ENCODE data around the gene DPYSL3. TPM values are rescaled to one million over a fixed set of nuclear protein-coding genes. Genes with fewer than 3 reads are reported as not detected.

DPYSL3 gene
- polyA plus RNA-seq, 4 donors, result 2.2 to 32.0 (median 13.7) TPM

DNA sequence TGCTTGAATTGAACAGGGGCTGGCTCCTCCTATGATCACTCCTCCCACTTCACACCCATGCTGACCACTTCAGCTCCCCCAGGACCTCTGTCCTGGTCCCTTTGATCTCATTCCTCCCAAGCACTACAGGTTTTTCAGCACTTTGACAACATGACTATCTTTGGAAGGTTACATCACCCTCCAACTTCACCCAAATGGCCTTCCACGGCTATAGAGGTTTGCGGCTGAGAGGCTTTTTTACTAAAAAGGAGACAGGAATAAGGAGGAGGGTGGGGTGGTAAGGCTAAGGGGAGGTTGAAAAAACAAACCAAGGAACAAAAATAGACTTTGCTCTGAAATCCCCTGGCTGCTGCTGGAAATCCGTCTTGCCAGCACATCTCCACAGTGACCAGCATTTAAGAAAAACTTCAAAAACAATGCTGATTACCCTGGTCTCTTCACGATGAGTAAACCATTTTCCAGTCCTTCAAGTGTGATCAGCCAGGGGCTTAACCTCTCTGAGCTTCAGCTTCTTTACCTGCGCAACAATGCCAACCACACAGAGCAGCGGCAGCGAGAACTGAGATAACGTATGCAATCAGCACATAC lies 102.7 kb downstream of the DPYSL3 start:
- H3K36me3 ChIP-seq (ENCODE audit: control insufficient read depth in 3 of 3, insufficient read depth in 2 of 3, low read depth in 1 of 3, low read length in 3 of 3), result peaks cover 0 to 9% (median 0%) of the 10 kb centered on the region in 3 donors
- no peaks in the 10 kb centered on the region for H3K27me3 ChIP-seq (ENCODE audit: control insufficient read depth in 3 of 3, insufficient read depth in 3 of 3, low read length in 3 of 3)
- peak overlapping the region in 1 of 3 donors; percentile 36 for H3K27ac ChIP-seq (ENCODE audit: low read depth in 1 of 3, low read length in 2 of 3)
- 63 to 81% (median 77%) methylated on average over 8 of the region's 8 CpGs for WGBS, 3 donors
- FAIRE-seq (no peak), DNase-seq (no peak)
- peaks cover 0 to 7% (median 0%) of the 10 kb centered on the region in 3 donors for H3K4me1 ChIP-seq (ENCODE audit: control insufficient read depth in 3 of 3, insufficient read depth in 2 of 3, low read depth in 1 of 3, low read length in 2 of 3)
- no peak overlapping the region for H3K4me3 ChIP-seq (ENCODE audit: low read depth in 1 of 3, low read length in 3 of 3)
- no peaks in the 10 kb centered on the region for H3K9me3 ChIP-seq (ENCODE audit: control insufficient read depth in 2 of 2, insufficient read depth in 1 of 2, low read depth in 1 of 2, low read length in 1 of 2)

GRCh38 chr5:147406636-147407035 lies 103.2 kb downstream of the DPYSL3 start:
- Histone ChIP-seq H3K27ac (ENCODE audit: low read depth in 1 of 3, low read length in 2 of 3) (peak overlapping the region in 1 of 3 donors; percentile 12), H3K4me1 (ENCODE audit: control insufficient read depth in 3 of 3, insufficient read depth in 2 of 3, low read depth in 1 of 3, low read length in 2 of 3) (peaks cover 0 to 7% (median 0%) of the 10 kb centered on the region in 3 donors), H3K27me3 (ENCODE audit: control insufficient read depth in 3 of 3, insufficient read depth in 3 of 3, low read length in 3 of 3) (no peaks in the 10 kb centered on the region), H3K4me3 (ENCODE audit: low read depth in 1 of 3, low read length in 3 of 3) (no peak overlapping the region), H3K36me3 (ENCODE audit: control insufficient read depth in 3 of 3, insufficient read depth in 2 of 3, low read depth in 1 of 3, low read length in 3 of 3) (peaks cover 0 to 9% (median 0%) of the 10 kb centered on the region in 3 donors), H3K9me3 (ENCODE audit: control insufficient read depth in 2 of 2, insufficient read depth in 1 of 2, low read depth in 1 of 2, low read length in 1 of 2) (no peaks in the 10 kb centered on the region)
- no peak for DNase-seq
- 78 to 100% (median 82%) methylated on average over 1 of the region's 1 CpG for WGBS, 3 donors
- FAIRE-seq, result no peak

DNA sequence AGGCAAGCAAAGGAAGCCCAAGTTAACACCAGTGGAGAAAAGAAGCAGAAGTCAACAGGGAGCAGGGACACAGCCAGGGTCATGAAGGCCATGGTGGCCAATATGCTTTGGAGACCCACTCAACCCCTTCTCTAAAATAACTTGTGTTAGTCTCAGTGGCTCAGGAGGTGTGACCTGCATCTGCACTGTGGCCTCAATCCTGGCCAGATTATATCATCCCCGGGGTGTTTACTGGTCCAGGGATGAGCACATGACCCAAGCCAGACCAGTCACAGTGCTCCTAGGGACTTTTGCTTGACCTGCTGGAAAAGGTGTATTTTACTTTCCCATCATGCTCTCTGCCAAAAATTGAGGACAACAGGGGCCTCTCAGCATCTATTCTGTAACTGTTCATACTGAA lies 105.2 kb downstream of the DPYSL3 start:
- H3K27ac ChIP-seq (ENCODE audit: low read depth in 1 of 3, low read length in 2 of 3), result peak overlapping the region in 1 of 3 donors; percentile 72
- DNase-seq (no peak), FAIRE-seq (no peak)
- H3K27me3 ChIP-seq (ENCODE audit: control insufficient read depth in 3 of 3, insufficient read depth in 3 of 3, low read length in 3 of 3), result no peaks in the 10 kb centered on the region
- peaks cover 0 to 6% (median 0%) of the 10 kb centered on the region in 3 donors for H3K4me1 ChIP-seq (ENCODE audit: control insufficient read depth in 3 of 3, insufficient read depth in 2 of 3, low read depth in 1 of 3, low read length in 2 of 3)
- H3K4me3 ChIP-seq (ENCODE audit: low read depth in 1 of 3, low read length in 3 of 3), result no peak overlapping the region
- peaks cover 0 to 4% (median 0%) of the 10 kb centered on the region in 3 donors for H3K36me3 ChIP-seq (ENCODE audit: control insufficient read depth in 3 of 3, insufficient read depth in 2 of 3, low read depth in 1 of 3, low read length in 3 of 3)
- WGBS, 3 donors, result 89 to 97% (median 95%) methylated on average over 1 of the region's 1 CpG
- H3K9me3 ChIP-seq (ENCODE audit: control insufficient read depth in 2 of 2, insufficient read depth in 1 of 2, low read depth in 1 of 2, low read length in 1 of 2), result no peaks in the 10 kb centered on the region

- 58 to 86% (median 76%) methylated on average over 15 of the region's 15 CpGs for WGBS, 3 donors
- Histone ChIP-seq H3K27ac (ENCODE audit: low read depth in 1 of 3, low read length in 2 of 3) (peak overlapping the region in 1 of 3 donors; percentile 72), H3K27me3 (ENCODE audit: control insufficient read depth in 3 of 3, insufficient read depth in 3 of 3, low read length in 3 of 3) (no peaks in the 10 kb centered on the region), H3K9me3 (ENCODE audit: control insufficient read depth in 2 of 2, insufficient read depth in 1 of 2, low read depth in 1 of 2, low read length in 1 of 2) (no peaks in the 10 kb centered on the region), H3K4me1 (ENCODE audit: control insufficient read depth in 3 of 3, insufficient read depth in 2 of 3, low read depth in 1 of 3, low read length in 2 of 3) (peaks cover 0 to 6% (median 0%) of the 10 kb centered on the region in 3 donors), H3K36me3 (ENCODE audit: control insufficient read depth in 3 of 3, insufficient read depth in 2 of 3, low read depth in 1 of 3, low read length in 3 of 3) (peaks cover 0 to 6% (median 0%) of the 10 kb centered on the region in 3 donors), H3K4me3 (ENCODE audit: low read depth in 1 of 3, low read length in 3 of 3) (no peak overlapping the region)
- no peak for DNase-seq
- no peak for FAIRE-seq
Observed at GRCh38 chr5:147403651-147404640, 105.9 kb downstream of the DPYSL3 start.

GRCh38 chr5:147400881-147401280 lies 109.0 kb downstream of the DPYSL3 start:
- H3K4me1 ChIP-seq (ENCODE audit: control insufficient read depth in 3 of 3, insufficient read depth in 2 of 3, low read depth in 1 of 3, low read length in 2 of 3), result peaks cover 0 to 6% (median 0%) of the 10 kb centered on the region in 3 donors
- H3K36me3 ChIP-seq (ENCODE audit: control insufficient read depth in 3 of 3, insufficient read depth in 2 of 3, low read depth in 1 of 3, low read length in 3 of 3), result peaks cover 0 to 12% (median 0%) of the 10 kb centered on the region in 3 donors
- H3K4me3 ChIP-seq (ENCODE audit: low read depth in 1 of 3, low read length in 3 of 3), result no peak overlapping the region
- H3K9me3 ChIP-seq (ENCODE audit: control insufficient read depth in 2 of 2, insufficient read depth in 1 of 2, low read depth in 1 of 2, low read length in 1 of 2), result no peaks in the 10 kb centered on the region
- no peak overlapping the region for H3K27ac ChIP-seq (ENCODE audit: low read depth in 1 of 3, low read length in 2 of 3)
- no peaks in the 10 kb centered on the region for H3K27me3 ChIP-seq (ENCODE audit: control insufficient read depth in 3 of 3, insufficient read depth in 3 of 3, low read length in 3 of 3)
- FAIRE-seq, result no peak
- DNase-seq, result no peak

DNA sequence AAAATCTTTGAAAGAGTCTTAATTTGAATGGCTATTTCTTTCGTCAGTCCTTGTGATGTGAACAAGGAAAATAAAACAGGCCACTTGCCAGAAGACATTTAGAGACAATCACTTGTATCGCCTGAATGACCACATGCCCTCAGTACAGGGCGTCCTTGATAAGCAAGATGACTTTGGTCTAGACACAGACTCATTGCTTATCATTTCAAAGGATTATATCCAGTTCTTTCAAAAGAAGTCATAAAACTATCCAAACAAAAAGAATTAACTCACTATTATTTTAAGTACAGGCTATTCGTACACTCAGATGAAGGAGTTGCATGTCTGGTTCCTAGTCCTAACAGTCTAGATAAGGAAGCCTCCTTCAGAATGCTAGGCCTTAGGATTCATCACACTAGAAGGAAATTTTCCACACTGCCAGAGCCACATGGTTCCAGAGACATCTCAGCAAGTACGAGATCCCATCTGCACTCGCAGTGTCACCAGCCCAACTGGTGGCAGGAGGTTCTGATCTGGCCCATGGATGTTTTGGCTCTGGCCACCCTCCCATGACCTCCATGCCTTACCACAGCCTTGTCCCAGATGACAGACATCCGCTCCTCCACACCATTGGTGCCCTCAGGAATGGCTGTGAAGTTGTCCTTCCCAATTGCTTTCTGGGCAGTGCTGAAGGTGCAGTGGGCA lies 109.6 kb downstream of the DPYSL3 start:
- H3K27ac ChIP-seq (ENCODE audit: low read depth in 1 of 3, low read length in 2 of 3), result no peak overlapping the region
- 46 to 74% (median 55%) methylated on average over 7 of the region's 7 CpGs for WGBS, 3 donors
- H3K4me3 ChIP-seq (ENCODE audit: low read depth in 1 of 3, low read length in 3 of 3), result no peak overlapping the region
- DNase-seq, result peak; percentile 40 to 51
- H3K36me3 ChIP-seq (ENCODE audit: control insufficient read depth in 3 of 3, insufficient read depth in 2 of 3, low read depth in 1 of 3, low read length in 3 of 3), result peaks cover 0 to 15% (median 0%) of the 10 kb centered on the region in 3 donors
- peaks cover 0 to 6% (median 0%) of the 10 kb centered on the region in 3 donors for H3K4me1 ChIP-seq (ENCODE audit: control insufficient read depth in 3 of 3, insufficient read depth in 2 of 3, low read depth in 1 of 3, low read length in 2 of 3)
- H3K9me3 ChIP-seq (ENCODE audit: control insufficient read depth in 2 of 2, insufficient read depth in 1 of 2, low read depth in 1 of 2, low read length in 1 of 2), result no peaks in the 10 kb centered on the region
- FAIRE-seq, result no peak
- no peaks in the 10 kb centered on the region for H3K27me3 ChIP-seq (ENCODE audit: control insufficient read depth in 3 of 3, insufficient read depth in 3 of 3, low read length in 3 of 3)

DNA sequence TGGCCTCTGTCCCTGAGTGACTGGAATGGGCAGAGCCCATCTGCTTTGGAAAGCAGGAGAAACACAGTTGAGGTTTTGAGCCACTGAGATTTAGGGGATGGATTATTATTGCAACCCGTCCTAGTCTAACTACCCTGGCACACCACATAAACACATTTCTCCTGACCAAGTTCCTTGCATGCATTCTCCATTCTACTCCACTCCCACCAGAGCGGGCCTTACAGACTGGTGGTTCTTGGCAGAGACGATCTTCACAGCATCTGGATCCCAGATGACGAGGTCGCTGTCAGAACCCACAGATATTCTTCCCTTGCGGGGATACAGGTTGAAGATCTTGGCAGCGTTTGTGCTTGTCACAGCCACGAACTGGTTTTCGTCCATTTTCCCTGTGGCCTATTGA lies 111.0 kb downstream of the DPYSL3 start:
- DNase-seq, result no peak
- FAIRE-seq, result no peak
- H3K9me3 ChIP-seq (ENCODE audit: control insufficient read depth in 2 of 2, insufficient read depth in 1 of 2, low read depth in 1 of 2, low read length in 1 of 2), result no peaks in the 10 kb centered on the region
- H3K4me3 ChIP-seq (ENCODE audit: low read depth in 1 of 3, low read length in 3 of 3), result no peak overlapping the region
- WGBS, 3 donors, result 88 to 92% (median 91%) methylated on average over 9 of the region's 9 CpGs
- H3K27me3 ChIP-seq (ENCODE audit: control insufficient read depth in 3 of 3, insufficient read depth in 3 of 3, low read length in 3 of 3), result no peaks in the 10 kb centered on the region
- peaks cover 0 to 6% (median 0%) of the 10 kb centered on the region in 3 donors for H3K4me1 ChIP-seq (ENCODE audit: control insufficient read depth in 3 of 3, insufficient read depth in 2 of 3, low read depth in 1 of 3, low read length in 2 of 3)
- no peak overlapping the region for H3K27ac ChIP-seq (ENCODE audit: low read depth in 1 of 3, low read length in 2 of 3)
- H3K36me3 ChIP-seq (ENCODE audit: control insufficient read depth in 3 of 3, insufficient read depth in 2 of 3, low read depth in 1 of 3, low read length in 3 of 3), result peaks cover 0 to 12% (median 0%) of the 10 kb centered on the region in 3 donors

DNA sequence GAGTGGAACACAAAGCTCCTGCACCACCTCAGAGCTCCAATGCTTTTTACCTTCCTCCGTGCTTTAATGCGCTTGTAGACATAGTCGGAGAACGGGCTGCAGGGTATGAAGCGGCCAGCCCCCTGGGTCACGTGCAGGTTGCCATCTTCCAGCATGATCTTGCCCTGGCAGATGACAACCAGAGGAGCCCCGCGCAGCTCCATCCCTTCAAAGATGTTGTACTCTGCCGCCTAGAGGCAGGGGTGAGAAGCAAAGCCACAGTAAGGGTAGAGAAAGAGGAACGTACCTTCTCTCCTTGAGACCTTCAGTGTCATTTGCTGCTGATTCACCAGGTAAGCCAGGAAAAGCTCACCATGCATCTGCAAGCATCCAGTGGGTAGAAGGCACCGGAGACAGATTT lies 112.3 kb downstream of the DPYSL3 start:
- H3K4me3 ChIP-seq (ENCODE audit: low read depth in 1 of 3, low read length in 3 of 3), result no peak overlapping the region
- H3K4me1 ChIP-seq (ENCODE audit: control insufficient read depth in 3 of 3, insufficient read depth in 2 of 3, low read depth in 1 of 3, low read length in 2 of 3), result peaks cover 0 to 6% (median 0%) of the 10 kb centered on the region in 3 donors
- WGBS, 3 donors, result 88 to 90% (median 89%) methylated on average over 11 of the region's 11 CpGs
- DNase-seq (no peak), FAIRE-seq (no peak)
- peaks cover 0 to 11% (median 0%) of the 10 kb centered on the region in 3 donors for H3K36me3 ChIP-seq (ENCODE audit: control insufficient read depth in 3 of 3, insufficient read depth in 2 of 3, low read depth in 1 of 3, low read length in 3 of 3)
- no peak overlapping the region for H3K27ac ChIP-seq (ENCODE audit: low read depth in 1 of 3, low read length in 2 of 3)
- no peaks in the 10 kb centered on the region for H3K27me3 ChIP-seq (ENCODE audit: control insufficient read depth in 3 of 3, insufficient read depth in 3 of 3, low read length in 3 of 3)
- no peaks in the 10 kb centered on the region for H3K9me3 ChIP-seq (ENCODE audit: control insufficient read depth in 2 of 2, insufficient read depth in 1 of 2, low read depth in 1 of 2, low read length in 1 of 2)
